HG02759 (cell line): Measurements from ENCODE around the gene RAD51B.
A peak's percentile ranks its signal among the peaks of the same experiment; 100 is the strongest.

Experiments
- ATAC-seq: cut with Tn5 transposase; IDR thresholded peaks from one replicate; pipeline ENCODE4 v1.9.1; 2021; ENCODE audit warnings: mild to moderate bottlenecking, moderate library complexity; ENCODE audit not compliant: unreplicated experiment

The RAD51B gene

DNA sequence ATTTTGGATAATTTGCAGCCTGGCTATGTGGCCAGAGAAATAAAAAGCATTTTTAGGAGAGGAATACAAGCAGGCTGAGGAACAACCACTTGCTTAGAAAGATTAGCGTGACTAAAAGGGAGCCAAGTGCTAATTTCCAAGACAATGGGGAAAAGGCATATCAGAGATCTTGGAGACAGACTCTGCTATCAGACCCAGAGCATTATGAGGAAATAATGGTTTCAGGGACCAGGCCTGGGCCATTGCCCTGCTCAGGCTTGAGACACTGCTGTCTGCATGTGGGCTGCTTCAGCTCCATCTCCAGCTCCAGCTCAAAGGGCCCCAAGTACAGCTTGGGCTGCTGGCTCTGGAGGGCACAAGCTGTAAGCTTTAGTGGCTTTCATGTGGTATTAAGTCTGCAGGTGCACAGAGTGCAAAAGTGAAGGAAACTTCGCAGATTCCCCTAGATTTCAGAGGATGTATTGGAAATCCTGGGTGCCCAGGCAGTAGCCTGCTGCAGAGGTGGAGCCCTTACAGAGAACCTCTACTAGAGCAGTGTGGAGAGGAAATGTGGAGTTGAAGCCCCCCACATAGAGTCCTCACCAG lies 524.0 kb downstream of the RAD51B start:
- ATAC-seq = no peak

DNA sequence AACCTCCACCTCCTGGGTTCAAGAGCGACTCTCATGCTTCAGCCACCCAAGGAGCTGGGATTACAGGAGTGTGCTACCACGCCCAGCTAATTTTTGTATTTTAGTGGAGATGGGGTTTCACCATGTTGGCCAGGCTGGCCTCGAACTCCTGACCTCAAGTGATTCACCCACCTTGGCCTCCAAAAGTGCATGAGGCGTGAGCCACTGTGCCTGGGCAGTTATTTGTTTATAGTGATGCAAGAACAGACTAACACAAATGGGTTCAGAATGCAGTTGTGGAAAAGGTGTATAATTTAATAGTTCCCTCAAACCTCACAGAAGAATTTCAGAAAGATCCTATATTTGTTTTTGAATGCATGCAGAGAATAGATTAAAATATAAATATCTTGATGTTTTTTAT lies 526.2 kb downstream of the RAD51B start:
- ATAC-seq = no peak

DNA sequence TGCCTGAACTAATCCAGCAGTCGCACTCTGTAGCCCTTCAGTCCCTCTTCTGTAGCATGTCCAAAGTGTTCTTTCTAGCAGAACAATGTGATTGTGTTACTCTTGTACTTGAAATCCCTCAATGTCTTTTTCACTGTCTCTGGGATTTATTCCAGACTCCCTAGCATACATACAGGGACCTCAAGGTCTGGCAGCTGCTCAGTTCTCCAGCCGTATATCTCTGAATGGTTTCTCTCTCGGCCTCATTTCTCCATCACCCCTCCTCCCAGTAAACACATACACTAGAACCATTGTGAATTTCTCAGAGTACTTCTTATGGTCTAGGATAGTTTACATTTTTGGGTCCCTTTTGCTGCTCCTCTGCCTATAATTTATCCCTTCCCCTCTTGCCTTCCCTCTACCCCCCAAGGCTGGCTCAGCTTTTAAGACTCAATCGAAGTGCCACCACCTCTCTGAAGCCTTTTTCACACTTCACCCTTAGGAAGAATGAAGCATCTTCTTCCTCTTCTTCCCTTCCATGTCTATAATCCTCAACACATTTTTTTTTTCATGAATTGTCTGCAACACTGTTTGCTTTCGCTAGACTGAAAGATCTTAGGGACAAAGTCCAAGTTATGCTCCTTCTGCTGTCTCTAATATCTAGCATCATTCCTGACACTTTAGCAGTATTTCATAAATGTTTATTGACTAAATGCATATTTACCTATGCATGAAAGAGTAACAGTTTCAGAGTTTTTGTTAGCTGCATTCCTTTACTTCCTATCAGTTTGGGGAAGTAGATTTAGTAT lies 527.2 kb downstream of the RAD51B start:
- no peak for ATAC-seq

DNA sequence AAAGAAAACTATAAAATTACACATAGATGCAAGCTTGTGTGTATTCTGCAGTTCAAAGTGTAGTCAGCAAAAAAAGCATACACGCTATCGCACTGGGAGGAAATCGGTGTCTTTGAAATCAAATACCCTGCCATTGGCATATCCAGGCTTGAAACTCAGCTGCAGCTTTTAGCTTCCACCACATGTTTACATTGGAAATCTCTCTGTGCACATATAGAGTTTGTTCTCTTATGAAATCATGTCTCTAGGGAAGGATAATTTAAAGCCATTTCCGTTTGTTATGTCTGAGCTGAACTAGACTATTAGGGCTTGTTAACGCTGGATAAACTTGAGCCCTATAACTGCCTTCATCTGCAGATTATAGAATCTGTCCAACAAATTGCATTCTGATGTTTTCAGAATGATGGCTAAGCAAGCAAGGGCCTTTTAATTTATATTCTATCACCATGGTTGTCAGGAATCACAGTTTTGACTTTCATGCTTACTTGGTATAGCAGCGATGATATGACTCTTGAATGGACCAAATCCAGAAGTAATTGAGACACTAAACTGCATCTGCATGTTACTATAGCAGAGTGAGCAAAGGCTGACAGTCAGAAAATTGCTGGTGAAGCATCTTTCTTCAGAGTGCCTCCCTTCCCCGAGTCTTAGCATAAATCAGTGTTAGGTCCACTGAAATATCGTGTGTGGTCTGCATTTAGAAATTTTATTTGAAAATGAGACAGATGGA lies 530.5 kb downstream of the RAD51B start:
- no peak for ATAC-seq

DNA sequence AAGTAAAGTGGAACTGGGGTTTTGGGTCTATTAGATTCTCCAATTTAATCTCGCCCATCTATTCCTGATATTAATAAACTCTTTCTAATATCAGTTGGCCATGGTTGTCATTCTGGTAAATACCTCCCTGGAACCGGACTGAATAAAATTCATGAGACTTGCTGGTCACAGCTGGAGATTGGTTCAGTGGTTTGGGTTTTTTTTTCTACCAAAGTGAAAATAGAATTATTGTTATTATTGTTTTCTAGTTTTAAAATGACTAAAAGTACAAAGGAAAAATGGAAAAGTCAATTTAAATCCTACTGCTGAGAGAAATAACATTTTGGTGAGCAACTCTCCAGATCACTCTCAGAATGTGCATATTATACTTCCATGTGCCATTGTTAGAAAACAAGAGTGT lies 535.8 kb downstream of the RAD51B start:
- ATAC-seq = no peak

DNA sequence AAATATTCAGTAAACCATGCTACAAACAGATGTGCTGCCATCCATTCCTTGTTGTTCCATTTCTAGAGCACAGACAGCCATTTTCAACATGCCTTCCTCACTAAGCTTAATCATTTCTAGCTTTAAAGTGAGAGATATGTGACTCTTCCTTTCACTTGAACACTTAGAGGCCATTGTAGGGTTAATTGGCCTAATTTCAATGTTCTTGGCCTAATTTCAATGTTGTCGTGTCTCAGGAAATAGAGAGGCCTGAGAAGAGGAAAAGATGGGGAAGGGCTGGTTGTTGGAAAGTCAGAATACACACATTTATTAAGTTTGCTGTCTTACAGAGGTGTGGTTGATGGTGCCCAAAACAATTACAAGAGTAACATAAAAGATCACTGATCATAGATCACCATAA lies 538.2 kb downstream of the RAD51B start:
- no peak for ATAC-seq

DNA sequence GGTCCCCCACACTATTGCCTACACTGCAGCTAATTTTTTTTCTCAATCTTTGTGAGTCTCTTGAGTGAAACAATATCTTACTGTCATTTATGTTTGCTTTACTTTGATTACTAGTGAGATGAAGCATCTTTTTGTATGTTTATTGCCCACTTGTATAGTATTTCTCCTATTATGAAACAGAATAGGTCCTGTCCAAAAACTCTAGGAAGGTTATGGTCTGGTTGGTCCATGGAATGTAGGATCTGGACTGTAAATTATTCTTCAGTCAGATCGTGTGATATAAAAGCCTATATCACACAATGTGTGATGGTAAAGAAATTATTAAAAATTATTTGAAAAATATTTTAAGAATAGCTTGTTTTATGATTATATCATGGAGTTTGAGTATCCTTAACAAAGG lies 538.9 kb downstream of the RAD51B start:
- ATAC-seq = no peak

DNA sequence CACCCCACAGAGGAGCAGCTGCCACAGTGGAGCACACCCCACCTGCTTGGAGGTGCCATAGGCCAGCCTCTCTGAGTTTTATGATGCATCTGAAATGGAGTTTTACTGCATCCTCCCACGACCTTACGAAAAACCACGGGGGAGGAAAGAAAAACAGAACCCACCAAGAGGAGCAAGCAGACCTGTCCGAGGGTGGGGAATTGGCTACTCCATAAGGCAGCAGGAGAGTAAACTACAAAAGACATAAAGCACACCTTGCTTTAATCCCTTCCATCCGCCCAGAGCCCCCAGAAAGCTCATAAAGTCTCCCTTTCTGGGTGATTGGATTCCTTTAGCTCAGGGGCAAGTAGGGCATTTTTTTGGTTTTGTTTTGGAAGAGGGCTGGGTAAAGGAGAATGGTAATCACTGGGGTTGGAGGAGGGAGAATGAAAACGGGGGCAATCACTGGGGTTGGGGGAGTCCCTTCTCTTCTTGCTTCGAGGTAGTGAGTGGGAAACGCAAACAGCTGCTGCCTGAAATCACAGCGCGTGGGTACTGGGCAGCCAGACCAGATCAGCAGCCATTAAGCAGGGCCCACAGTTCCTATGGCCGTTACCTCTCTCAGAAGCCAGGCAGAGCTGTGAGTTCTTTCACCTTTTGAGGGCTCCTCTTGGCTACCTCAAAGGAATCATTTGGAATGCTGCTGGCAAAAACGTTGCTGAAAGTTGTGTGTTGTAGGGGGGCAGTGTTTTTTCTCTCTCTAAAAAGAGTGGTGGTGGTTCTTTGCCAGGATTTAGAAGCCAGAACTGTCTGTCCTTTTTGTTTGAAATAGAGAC lies 539.6 kb downstream of the RAD51B start:
- ATAC-seq = no peak

DNA sequence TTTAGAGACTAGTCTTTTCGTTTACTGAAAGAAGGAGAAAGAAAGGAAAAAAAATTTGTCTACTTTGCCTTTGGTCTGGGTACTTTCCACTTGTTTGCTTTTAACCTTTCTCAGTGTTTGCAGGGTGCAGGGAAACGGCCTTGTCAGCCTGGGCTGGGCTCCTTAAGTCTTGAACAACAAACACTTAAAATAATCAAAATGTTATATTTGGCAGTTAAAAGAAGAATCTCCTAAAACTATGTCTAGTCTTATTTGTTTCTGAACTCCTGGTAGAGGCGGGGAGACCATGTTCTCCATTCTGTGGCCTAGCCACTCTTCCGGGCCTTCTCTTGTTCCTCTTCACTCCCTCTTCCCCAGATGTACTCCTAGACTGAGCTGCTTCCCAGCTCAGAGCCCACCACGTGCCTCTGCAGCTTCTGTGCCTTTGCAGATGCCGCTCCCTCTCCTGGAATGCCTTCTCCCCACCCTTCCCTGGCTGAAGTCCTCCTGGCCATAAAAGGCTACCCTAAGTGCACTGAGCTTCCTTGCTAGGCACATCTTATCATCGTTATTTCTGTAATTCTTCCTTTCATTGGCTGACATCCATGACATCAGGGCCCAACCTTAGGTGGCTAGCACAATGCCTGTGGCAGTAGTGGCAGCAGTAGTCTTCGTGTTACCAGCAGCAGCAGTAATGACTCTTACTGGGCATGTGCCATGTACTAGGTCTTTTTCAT lies 540.4 kb downstream of the RAD51B start:
- ATAC-seq = no peak

DNA sequence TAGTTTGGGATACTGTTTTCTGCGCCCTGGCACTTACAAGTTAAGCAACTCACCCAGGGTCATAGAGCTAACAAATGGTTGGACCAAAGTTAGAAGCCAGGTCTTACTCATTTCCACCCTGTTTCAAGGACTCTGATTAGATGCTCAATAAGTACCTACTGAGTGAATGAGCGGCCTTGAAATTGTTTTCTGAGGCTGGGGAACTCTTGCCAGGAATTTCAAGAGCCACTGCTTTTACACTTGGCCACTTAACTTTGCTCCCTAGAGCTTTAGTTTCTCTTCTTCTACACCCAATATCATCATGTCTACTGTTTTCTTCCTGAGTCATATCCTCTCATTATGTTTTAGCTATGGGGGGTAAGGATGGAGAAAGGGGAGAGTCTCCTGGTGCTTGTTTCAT lies 541.7 kb downstream of the RAD51B start:
- no peak for ATAC-seq

DNA sequence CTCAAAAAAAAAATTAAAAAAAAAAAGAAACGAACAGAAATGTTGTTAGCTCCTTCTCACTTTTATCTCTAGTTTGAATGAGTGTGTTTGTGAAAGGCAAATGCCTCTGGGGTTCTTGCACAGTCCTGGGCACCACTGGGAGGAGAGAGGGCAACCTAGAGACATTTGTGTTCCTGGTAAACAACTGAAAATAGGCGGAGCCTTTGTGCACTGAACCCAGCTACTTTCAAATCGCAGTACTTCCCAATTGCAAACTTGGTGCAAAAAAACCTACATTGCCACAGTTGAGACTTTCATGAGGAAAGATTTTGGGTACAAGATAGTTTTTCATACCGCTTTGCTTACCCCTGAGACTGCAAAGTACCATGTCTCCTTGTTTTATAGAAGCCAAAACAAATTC lies 543.3 kb downstream of the RAD51B start:
- no peak for ATAC-seq

DNA sequence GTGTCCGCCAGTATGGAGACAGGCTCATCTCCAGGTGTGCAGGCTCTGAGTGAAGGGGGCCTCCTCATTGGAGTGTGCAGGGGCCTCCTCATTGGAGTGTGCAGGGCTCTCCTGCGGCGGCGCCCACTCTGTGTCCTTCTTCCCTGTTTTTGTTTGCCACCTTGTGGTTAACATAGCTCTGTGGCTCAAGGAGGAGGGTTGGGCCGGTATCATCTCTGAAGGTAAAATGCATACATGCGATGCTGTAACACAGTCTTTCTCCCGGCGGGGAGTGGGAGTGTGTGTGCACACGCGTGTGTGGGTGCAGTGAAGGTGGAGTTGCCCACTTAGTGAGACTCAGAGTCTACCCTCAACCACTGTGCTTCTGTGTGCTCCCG lies 543.9 kb downstream of the RAD51B start:
- no peak for ATAC-seq

DNA sequence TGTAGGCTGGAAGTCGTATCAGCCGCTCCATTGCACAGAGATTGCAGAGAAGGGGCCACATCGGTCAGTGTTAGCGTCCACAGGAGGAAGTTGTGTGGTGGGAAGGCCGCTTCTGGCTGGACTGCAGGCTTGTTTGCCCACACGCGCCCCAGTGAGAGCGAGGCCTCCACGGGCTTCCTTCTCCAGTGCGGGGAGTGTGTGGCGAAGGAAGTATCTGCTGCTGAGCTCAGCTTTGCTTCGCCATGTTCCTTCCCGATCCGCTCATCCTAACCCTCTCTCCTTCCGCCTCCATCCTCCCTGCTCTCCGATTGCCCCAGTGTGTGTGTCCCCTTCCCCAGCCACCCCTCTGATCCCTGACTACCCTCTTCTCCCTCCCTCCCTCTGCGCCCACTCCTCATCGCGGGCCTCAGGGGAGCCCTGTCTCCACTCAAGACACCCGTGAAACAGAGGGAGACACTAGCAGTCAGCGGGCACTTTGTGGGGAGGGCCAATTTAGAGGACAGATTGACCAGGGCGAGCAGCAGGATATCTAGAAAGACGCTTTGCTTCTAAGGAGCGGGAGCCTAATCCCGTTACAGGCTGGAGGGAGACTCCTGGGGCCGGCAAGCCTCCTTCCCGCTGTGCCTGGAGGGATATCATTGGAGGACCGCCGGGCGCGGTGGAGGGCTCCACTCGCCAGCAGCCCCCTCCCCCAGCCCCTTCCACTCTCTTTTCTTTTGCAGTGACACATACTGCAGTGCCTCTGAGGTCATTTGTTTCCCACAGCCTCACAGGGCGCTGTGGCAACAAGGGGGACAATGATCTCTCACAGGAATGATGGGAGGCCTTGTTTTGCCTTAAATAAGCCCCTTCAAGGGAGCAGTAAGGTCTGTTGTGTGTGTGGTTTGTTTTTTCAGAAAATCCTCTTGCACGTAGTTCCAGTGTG lies 544.5 kb downstream of the RAD51B start:
- ATAC-seq = no peak

DNA sequence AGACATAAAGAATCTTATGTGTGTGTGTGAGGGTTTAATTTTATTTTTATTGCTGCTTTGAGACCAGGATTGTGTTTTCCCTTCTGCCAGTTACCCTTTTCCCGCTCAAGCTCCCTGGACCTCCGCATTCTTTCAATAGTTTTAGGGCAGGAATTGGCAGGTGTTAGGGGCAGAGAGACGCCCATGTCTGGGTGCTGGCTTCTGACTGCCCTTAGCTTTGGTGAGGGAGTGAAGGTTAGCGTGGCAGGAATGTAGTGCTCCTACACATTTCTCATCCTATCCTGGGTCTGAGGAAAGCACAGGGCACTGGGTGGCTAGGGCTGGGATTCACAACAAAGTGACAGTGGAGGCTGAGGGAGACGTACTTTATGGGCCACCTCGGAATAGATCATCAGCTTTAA lies 545.2 kb downstream of the RAD51B start:
- ATAC-seq = no peak

DNA sequence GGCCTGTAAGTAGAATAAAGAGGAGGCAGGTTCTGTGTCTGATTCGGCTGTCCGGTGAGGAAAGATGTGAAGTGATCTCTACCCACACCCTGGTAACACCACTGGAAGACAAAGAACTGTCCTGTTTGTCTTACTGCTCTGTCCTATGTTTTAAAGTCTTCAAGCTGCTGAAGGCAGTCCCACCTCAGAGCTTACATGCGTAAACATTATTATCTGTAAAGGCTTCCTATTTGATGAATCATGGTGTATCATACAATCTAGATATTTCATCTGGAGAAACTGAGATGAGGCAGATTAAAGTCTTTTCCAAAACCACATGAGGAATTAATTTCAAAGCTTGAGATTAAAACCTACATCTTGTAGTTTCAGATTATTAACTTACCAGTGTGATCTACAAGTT lies 545.6 kb downstream of the RAD51B start:
- ATAC-seq = no peak

DNA sequence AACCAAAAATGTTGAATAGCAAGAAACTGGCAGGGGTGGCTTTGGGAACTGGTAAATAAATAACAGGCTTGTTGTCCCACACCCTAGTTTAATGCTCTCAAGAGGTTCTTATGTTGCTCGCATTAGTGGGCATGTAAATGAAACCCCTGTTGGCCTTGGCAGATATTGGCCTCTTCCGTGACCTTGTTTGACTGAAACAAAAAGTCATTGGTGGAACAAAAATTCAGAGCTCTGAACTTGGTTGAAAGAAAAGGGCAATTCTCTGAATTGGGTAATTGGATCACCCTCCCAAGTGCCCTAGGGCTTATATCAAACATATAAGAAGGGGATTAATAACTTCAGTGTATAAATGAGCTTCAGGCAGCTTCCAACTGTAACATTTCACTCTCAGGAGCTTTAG lies 547.1 kb downstream of the RAD51B start:
- no peak for ATAC-seq

DNA sequence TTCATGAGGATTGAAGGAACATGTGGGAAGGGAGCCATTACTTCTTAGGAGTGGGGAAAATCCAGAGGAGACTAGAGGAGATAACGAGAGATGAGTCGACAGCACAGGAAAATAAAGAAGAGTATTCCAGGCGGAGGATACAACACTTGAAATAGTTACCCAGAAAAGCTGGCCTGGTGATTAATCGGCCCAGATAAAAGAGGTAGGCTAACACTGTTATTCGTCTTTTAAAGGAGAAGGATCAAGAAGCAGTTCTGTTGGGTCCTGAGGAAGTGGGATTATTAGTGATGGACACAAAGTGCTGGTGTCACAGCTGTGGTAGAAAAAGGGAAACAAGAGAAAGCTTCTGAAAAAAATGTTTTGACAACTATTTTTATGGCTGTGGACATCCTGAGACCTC lies 548.0 kb downstream of the RAD51B start:
- ATAC-seq = no peak

DNA sequence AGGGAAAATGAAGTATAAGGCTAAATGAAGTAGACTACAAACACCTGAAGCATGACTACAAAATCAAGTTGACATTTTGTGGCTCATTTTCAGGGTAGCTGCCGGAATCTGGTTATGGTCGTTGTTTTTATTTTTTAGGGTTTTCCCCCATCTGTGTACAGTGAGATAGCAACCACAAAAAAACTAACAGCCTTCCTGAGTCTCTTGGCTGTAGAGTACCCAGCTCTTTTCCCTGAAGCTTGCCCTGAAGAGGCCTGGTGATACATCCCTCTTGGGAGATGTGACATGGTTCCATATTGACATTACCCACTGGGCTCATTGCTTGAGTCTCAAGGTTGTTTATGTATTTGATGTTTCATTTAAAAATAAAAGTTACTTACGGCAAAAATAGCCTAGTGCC lies 549.3 kb downstream of the RAD51B start:
- ATAC-seq = peak; percentile 51

DNA sequence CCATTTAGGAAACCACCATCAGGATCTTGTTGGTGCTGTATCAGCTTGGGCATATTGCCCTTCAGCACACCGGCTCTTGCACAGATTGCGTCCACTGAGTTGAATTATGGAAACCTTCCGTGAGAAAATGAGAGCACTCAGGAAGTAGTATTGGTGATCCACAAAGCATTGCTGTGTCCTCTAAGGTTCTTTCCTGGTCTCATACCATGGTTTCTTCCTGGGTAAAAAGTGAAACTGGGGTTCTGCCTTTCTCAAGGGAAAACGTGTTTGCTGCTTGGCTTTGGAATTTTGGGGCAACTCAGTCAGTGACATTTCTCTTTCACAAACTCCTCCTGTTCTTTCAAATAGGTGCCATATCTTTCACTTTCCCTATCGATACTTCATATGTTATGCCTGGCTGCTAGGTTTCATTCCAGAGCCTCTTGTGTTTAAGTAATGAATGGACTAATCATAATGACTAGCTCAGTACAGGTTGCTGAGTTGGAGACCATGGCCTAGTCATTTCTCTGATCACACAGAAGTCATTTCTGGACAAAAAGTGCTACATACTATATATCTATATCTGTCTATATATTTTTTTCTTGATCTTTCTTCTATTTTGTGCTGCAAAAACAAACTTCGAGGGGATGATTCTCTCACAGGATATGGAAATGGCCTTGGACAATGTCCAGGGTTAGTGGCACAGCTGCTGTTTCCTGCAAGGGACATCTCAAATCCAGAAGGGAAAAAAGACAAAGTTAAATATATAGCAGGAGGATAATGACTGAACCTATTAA lies 549.9 kb downstream of the RAD51B start:
- peak; percentile 49 for ATAC-seq
